Endothelial cell (in vitro differentiated cells): ENCODE data around the gene MEG3. TPM values are rescaled to one million over a fixed set of nuclear protein-coding genes. Genes with fewer than 3 reads are reported as not detected.

Source experiments
- DNase-seq: peaks from one replicate; pipeline ENCODE4 v3.0.0; 2021; ENCODE audit warnings: low spot score
- H3K27ac Mint-ChIP-seq: one replicate; pipeline ENCODE4 v1.8.0; 2021; ENCODE audit warnings: mixed read lengths, inconsistent platforms; ENCODE audit not compliant: unreplicated experiment
- H3K27me3 Mint-ChIP-seq: one replicate; pipeline ENCODE4 v1.8.0; 2021; ENCODE audit warnings: mild to moderate bottlenecking, moderate library complexity, mixed read lengths, inconsistent platforms; ENCODE audit not compliant: unreplicated experiment
- H3K36me3 Mint-ChIP-seq: one replicate; pipeline ENCODE4 v1.8.0; 2021; ENCODE audit warnings: mild to moderate bottlenecking, low read depth, mixed read lengths, inconsistent platforms; ENCODE audit not compliant: unreplicated experiment
- H3K4me1 Mint-ChIP-seq: one replicate; pipeline ENCODE4 v1.8.0; 2021; ENCODE audit warnings: mild to moderate bottlenecking, mixed read lengths, inconsistent platforms; ENCODE audit not compliant: unreplicated experiment
- H3K4me3 Mint-ChIP-seq: one replicate; pipeline ENCODE4 v1.8.0; 2021; ENCODE audit warnings: mild to moderate bottlenecking, mixed read lengths, inconsistent platforms; ENCODE audit not compliant: unreplicated experiment
- H3K9me3 Mint-ChIP-seq: one replicate; pipeline ENCODE4 v1.8.0; 2021; ENCODE audit warnings: mixed read lengths, inconsistent platforms; ENCODE audit not compliant: unreplicated experiment
- CTCF ChIP-seq: fragments of 200-600 bp; sonication (generic); IDR thresholded peaks from one replicate; pipeline ENCODE4 v1.5.0; 2021; ENCODE audit warnings: antibody characterized with exemption; ENCODE audit not compliant: unreplicated experiment
- long read RNA-seq: library from polyadenylated mRNA; unstranded; transcript quantifications from one replicate; pipeline ENCODE4 v2.0.0, GENCODE V29; 2020; ENCODE audit not compliant: unreplicated experiment
- total RNA-seq: library from RNA; stranded (reverse); fragmentation: NEBNext Ultra II Directional; extraction: Animal tissue kit (Norgen Biotek cat#: 25700); gene quantifications from one replicate; pipeline ENCODE4 v1.2.1, GENCODE V29; 2021; ENCODE audit not compliant: unreplicated experiment

The MEG3 gene
- total RNA-seq: not detected
- long read RNA-seq, partial matches to known transcripts: 1 of 1 reads
- long read RNA-seq, other reads (novel, unspliced or antisense): 0 of 1 reads

GRCh38 chr14:100825713-100826331 lies at the start of gene MEG3:
Gene MEG3, plus strand, starts transcription at chr14:100826118.
- Mint-ChIP-seq H3K27me3 (peaks cover 3% of the 10 kb centered on the region), H3K36me3 (peaks cover 5% of the 10 kb centered on the region), H3K4me1 (no peaks in the 10 kb centered on the region), H3K27ac (no peak within 1 kb of the TSS), H3K9me3 (peaks cover 5% of the 10 kb centered on the region), H3K4me3 (no peak within 1 kb of the TSS)
- no peak for TF ChIP-seq CTCF
- DNase-seq: no peak

GRCh38 chr14:100776681-100777365 lies 49.1 kb upstream of the MEG3 start:
- Mint-ChIP-seq H3K36me3 (no peaks in the 10 kb centered on the region), H3K27ac (no peak overlapping the region), H3K4me3 (no peak overlapping the region), H3K9me3 (no peaks in the 10 kb centered on the region), H3K27me3 (peaks cover 4% of the 10 kb centered on the region), H3K4me1 (peaks cover 8% of the 10 kb centered on the region)
- TF ChIP-seq CTCF: no peak
- no peak for DNase-seq

- Mint-ChIP-seq H3K9me3 (no peaks in the 10 kb centered on the region), H3K4me1 (peaks cover 8% of the 10 kb centered on the region), H3K36me3 (no peaks in the 10 kb centered on the region), H3K27ac (no peak overlapping the region), H3K4me3 (no peak overlapping the region), H3K27me3 (peaks cover 4% of the 10 kb centered on the region)
- no peak for DNase-seq
- TF ChIP-seq CTCF: no peak
Measured at GRCh38 chr14:100777366-100777817, 48.5 kb upstream of the MEG3 start.

GRCh38 chr14:100777818-100778525 lies 47.9 kb upstream of the MEG3 start:
- DNase-seq: no peak
- Mint-ChIP-seq H3K4me1 (peaks cover 8% of the 10 kb centered on the region), H3K9me3 (no peaks in the 10 kb centered on the region), H3K27ac (no peak overlapping the region), H3K36me3 (no peaks in the 10 kb centered on the region), H3K27me3 (peaks cover 7% of the 10 kb centered on the region), H3K4me3 (no peak overlapping the region)
- no peak for TF ChIP-seq CTCF

GRCh38 chr14:100778526-100778882 lies 47.4 kb upstream of the MEG3 start:
- no peaks in the 10 kb centered on the region for H3K36me3 Mint-ChIP-seq
- H3K27ac Mint-ChIP-seq: no peak overlapping the region
- DNase-seq: no peak
- H3K9me3 Mint-ChIP-seq: no peaks in the 10 kb centered on the region
- H3K4me3 Mint-ChIP-seq: no peak overlapping the region
- peaks cover 8% of the 10 kb centered on the region for H3K4me1 Mint-ChIP-seq
- H3K27me3 Mint-ChIP-seq: peaks cover 9% of the 10 kb centered on the region
- TF ChIP-seq CTCF: no peak
